GM18870 (cell line): ENCODE results near the gene KLF15.
"Not testable (repeated sequence)": the region's sequence is repeated elsewhere in the genome, so short reads cannot be mapped to it uniquely, and the experiment has no call there.

Experiments used
- ATAC-seq: cut with Tn5 transposase; IDR thresholded peaks from one replicate; pipeline ENCODE4 v1.9.1; 2021; ENCODE audit warnings: moderate library complexity; ENCODE audit not compliant: unreplicated experiment

The KLF15 gene

DNA sequence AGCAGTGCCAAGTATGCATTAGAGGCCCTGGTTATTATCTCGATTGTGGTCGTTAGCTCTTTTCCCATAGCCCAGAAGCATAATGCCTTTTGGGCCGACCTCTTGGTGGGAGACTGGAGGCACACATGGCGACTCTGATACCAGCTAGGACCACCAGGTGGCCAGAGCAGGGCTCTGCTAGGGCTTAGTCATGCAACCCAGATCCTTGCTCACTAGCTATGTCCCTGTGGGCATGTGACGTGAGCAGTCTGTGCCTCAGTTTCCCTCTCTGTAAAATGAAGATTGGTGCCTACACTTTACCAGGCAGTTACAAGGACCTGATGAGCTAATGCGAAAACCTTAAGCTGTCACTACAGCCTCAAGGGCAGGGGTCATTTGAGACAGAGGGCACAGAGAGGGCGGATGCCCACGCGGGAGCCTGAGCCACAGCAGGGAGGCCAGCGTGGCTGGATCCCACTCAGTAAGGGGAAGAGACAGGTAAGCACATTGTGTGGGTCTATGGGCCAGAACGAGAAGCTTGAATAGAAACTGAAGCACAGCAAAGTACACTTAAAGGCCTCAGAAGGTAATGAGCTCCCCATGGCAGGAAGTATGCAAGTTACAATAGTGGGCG lies 8.8 kb downstream of the KLF15 start:
- ATAC-seq: no peak

DNA sequence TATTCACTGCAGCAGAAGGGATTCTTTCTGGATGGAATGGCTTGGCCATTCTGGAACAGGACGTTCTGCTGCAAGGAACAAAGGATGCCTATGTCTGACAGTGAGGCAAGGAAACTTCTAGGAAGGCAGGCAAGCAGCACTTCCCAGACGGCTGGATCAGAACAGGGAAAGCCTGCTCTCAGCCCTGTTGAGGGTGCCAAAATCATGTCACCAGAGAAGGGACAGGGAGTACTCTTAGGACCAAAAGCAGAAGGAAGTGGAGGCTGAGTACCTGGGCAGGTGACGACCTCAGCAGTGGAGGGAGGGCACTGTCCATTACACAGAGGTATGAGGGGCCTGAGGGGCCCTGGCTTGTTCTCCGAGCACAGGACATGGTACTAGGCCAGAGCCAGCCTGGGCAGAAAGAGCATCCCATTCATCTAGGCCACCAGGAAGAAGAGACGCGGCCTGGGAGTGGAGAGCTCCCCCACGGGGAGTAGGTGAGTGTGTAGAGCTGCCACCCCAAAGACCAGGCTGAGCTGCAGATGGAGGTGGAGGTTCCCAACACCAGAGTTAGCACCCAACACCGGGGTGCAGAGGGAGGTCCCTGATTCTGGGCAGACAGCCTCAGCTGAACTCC lies 9.6 kb downstream of the KLF15 start:
- no peak for ATAC-seq

DNA sequence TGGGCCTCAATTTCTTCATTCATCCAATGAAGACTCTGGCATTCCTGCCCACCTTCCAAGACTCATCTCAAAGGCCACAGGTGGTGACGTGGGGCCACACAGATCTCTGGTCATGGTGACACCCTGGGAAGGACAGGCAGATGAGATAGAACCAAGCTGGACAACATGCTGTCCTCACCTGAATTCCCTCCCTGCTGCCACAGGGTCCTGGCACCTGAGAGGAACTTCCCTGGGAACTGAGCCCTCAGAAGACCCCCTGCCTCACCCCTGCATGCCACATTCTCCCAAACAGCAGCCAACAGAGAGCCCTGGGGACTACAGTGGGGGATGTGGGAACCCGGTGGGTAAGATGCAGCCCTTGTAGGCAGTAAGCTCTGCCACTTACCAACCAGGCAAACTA lies 10.7 kb downstream of the KLF15 start:
- ATAC-seq: no peak

DNA sequence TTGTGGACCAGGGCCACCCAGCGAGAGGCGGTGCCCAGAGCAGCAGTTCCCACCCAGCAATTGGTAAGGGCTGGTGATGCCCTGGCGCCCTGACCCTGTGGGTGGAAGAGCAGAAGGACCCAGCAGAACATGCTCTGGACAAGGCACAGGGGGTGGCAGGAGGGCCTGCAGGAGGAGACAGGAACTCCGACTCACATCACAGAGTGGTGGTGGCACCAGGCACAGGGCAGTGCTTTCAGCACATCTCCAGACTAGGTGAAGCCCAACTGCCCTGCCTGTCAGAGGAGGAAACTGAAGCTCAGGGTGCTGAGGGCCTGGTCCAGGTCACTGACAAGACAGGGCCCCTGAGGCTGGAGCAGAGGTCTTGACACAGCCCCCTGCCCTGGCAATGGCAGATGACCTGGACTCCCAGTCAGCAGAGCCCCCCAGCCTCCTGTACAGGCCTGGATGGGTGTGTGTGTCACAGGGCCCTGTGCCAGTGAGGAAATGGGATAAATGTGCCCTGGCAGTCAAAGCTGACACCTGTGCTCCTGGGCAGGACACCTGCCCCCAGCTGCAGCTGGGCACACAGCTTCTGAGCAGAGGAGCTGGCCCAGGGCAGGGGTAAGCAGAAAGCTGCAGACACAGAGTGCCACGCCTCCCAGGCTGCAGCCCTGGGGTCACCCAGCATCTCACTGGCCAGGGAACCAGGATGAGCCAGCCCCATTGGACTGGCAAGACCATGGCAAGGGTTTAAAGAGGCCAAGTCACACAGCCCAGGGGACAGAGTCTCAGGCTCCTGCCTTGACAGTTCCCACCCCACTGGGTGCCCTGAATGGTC lies 11.4 kb downstream of the KLF15 start:
- no peak for ATAC-seq

DNA sequence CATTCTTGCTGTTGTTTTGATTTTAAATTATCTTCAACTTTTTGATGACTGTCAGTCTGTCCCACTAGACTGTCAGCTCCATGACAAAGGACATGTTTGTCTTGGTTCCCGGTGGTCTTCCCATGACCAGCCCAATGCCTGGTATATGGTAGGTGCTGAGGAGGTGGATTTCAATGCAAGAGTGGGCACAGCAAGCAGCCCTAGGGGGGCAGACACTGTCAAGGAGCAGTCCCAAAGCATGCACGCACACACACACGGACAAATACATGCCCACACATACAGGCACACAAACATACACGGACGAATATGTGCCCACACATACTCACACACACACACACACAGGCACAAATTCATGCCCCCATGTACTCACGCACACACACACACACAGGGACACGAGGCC lies 12.0 kb downstream of the KLF15 start:
- no peak for ATAC-seq

DNA sequence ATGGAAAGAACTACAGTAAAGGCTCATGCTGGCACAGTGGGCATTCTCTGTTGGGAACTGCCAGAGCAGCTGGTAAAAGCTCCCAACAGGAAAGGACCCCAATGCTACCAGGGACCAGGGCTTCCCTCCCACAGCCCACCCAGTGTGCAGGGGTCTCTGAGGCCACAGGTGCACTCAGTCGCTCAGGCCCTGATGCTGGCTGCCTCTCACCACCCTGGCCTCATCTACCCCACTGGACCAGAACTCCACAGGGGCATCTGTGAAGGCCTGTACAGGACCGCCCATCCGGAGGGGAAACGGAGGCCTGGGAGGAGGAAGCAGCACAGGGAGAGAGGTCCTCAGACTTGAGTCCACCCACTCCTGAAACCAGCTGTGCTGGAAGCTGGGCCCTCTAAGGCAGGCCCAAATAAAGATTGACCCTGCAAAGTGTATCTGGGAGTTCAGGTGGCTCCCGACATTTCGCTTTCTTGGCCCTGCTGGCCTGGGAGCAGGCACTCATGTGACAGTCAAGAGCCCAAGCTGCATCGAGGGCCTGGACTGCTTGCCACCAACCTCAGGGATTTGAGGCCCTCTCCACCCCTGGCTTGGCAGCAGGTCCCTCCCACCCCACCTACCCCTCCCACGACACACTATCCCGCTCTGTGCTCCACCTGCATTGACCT lies 12.7 kb downstream of the KLF15 start:
- no peak for ATAC-seq

DNA sequence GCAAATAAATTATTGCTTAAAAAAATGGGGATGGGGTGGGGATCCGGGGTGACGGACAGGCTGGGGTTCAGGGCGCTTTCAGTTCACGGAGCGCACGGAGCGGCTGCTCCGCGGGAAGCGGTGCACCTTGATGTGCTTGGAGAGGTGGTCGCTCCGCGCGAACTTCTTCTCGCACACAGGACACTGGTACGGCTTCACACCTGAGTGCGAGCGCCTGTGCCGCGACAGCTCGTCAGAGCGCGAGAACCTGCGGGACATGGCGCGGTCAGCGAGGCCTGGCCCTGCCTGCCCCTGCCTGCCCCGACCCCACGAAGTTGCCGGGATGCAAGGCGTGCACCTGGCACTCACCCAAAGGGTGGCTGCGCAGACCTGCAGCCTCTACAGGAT lies 13.6 kb downstream of the KLF15 start:
- no peak for ATAC-seq

DNA sequence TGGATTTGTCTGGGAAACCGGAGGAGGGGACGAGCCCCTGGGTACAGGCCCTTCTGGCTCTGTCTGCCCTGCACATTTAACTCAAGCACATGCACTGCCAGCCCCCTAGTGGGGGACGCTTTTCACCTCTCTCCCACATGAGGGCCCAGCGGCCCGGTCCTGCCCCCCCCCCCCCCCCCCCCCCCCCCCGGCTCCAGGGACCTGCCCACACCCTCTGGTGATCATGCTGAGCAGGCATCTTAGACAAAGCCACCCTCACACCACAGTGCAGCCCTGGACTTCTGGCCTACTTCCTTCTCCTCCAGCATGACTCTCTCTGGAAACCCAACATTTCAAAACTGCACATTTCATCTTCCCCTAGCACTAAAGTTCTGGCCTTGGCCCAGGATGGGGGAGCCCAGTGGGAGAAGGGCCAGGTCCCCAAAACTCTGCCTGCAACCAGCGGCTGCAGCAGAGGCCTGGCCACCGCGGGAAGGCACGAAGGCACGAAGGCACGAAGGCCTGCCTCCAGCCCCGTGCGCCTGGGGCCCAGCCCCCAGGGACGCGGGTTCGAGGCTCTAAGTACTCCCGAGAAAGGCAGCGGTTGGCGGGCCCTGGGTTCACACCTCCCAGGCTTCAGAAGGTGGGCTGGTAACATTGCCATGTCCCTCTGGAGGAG lies 14.1 kb downstream of the KLF15 start:
- ATAC-seq: no peak

DNA sequence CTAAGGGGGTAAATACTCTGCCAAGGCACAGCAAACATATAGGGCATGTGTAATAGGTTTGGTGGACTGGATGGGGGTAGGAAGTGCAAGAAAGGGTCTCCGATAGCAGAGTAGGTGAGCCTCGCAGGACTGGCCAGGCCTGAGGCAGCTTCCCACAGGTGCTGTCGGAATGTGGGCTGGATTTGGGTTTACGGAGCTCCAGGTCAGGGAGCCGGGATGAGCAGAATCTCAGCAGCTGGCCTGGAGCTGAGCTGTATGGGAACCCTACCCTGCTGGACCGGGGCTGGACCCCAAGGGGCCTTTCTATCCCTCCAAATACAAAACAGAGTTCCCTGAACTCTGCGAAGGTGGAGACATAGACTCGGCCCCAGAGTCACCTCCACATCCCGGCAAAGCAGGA lies 15.0 kb downstream of the KLF15 start:
- no peak for ATAC-seq

DNA sequence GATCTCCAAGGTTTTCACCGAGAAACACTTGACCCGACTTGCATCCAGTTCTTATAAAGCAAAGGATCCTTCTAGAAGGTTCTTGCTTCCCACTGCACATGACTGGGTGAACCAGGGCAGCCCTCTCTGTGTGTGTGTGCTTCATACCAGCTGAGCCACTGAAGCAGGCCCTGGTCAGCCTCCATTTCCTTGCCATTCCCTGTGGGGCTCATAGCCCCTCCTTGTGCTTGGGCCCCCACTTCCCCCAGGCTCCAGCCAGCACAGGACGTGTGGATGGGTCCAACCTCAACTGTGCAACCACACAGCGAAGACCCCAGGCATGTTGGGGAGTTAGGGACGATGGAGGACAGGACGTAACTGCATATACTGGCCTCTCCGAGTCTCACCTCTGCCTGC lies 15.5 kb downstream of the KLF15 start:
- ATAC-seq: no peak

DNA sequence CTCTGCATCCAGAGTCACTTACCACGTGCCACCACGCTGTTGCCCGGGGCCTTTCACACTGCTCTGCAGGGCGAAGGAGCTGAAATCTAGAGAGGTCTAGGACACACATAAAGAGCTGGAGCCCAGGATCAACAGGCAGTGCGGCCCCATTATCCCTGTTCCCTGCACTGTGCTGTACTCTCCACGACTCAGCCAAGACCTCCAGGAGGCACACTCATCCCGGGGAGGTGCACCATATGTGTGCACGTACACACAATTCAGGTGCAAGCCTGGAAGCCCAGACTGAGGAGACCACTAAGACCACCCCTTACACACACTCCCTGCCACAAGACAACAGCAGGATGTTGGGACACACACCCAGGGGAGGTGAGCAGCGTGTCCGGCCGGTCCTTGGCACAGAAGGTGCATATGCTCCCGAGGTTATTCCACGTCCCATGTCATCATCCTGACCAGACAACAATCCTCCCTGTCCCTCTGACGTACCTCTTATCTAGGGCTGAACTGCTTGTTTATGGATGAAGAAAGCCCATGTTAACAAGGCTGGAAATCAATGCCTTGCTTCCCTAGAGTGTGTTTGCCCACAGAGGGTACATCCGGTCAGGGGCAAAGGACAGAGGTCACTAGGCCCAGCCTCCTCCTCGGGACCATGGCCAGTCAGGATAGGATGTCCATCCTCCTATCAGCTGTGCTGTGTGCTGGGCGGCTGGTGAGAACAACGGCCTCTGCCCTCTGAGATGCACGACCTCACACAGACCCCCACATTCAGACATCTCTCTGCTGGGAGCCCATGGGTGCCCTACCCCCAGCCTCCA lies 16.1 kb downstream of the KLF15 start:
- no peak for ATAC-seq

DNA sequence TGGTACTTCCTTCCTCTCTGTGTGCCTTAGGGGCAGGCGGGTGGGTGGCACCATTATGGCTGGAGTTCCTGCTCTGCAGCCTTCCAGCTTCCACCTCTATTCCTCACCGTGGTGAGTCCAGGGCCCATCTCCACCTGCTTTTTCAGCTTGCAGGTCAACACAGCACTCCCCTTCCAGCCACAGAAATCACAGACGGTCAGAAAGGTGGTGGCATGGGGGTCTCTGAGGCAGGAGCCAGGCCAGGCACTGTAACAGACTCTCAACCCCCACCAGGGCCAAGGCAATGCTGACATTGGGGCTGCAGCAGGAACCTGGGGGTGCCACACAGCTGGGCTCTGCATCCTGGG lies 16.6 kb downstream of the KLF15 start:
- no peak for ATAC-seq

DNA sequence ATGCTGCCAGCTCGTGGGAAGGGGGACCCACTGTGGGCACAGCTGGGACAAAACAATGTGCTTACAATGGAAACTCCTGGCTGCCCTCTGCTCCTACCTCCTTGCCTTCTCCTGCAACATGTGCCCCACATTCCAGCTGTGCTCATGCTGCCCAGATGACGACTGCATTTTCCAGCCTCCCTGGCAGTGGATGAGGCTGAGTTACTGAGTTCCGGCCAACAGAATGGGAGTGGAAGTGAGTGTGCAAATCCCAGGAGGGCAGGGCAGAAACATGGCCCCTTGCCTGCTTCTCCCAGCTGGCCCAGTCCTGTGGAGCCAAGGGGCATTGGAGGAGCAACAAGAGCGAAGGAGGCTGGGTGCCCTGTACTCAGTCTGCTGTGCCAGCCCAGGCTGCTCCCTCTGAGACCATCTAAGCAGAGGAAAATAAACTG lies 17.1 kb downstream of the KLF15 start:
- ATAC-seq: no peak

DNA sequence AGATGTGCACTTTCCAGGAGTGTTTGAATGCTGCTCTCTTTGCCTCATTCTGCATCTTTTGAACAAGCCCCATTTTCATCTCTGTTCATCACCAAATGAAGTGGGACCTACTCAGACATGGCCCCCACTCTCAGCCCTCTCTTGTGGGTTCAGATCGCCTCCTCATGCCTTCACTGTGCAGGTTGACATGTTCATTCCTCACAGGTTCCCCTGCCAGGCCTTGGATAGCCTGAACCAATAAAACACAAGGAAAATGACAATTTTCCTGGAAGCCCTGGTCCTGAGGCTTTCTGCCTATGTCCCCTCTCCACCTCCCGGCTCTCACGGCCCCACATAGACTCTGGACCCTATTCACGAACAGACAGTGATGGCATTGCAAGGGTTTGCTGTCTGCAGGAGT lies 17.7 kb downstream of the KLF15 start:
- ATAC-seq: no peak

DNA sequence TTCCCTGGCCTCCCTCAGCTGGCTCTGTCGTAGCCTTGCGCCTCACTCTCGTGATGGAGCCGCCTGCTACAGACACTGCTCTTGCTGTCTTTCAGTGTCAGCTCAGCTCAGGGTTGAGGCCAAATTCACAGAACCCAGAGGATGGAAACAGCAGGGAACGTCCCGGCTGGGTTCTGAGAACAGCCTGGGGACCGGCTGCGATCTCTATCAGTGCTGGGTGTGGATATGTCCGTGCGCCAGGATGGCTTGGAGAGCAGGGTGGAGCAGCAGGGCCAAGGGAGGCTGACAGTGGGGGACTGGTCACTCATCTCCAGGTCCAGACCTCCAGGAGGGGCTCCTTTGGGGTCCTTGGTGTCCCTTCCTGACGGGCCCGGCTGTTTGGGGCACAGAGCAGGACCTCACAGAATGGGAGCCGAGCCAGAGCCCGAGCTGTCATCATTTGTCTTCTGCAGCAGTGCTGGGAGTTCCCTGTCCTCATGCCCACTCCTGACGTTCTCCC lies 18.4 kb downstream of the KLF15 start:
- ATAC-seq: no peak

DNA sequence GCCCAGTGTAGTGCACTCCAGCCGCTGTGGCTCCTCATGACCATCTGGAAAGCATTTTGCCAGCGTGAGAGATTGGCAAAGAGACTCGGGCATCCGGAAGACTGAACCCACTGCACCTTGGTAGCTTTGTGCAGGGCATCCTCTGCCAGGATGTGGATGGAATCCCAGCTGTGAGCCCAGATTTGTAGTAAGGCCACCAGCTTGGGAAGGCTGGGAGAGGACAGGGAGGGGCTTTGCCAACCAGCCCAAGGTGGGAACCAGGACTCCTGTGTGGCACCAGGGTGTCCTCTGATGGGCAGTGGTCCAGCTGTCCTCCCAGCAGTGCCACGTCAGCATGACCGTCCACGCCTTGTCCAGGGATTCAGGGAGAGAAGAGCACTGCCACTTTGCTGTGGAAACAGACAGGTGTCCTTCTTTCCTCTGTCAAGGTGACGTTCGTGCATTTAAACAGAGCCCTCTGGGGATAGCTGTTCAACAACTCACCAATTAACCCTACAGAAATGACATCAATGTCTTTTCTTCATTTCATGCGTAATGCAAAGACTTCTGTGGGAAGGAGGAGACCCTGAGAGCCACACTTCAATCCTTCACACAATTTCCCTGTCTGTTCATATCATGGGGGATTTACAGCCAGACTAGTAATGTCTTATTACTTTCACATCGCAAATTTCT lies 19.1 kb downstream of the KLF15 start:
- ATAC-seq: no peak

DNA sequence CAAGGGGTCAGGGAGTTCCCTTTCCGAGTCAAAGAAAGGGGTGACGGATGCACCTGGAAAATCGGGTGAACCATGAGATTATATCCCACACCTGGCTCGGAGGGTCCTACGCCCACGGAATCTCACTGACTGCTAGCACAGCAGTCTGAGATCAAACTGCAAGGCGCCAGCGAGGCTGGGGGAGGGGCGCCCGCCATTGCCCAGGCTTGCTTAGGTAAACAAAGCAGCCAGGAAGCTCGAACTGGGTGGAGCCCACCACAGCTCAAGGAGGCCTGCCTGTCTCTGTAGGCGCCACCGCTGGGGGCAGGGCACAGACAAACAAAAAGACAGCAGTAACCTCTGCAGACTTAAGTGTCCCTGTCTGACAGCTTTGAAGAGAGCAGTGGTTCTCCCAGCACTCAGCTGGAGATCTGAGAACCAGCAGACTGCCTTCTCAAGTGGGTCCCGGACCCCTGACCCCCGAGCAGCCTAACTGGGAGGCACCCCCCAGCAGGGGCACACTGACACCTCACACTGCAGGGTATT lies 25.3 kb downstream of the KLF15 start:
- not testable (repeated sequence) for ATAC-seq

DNA sequence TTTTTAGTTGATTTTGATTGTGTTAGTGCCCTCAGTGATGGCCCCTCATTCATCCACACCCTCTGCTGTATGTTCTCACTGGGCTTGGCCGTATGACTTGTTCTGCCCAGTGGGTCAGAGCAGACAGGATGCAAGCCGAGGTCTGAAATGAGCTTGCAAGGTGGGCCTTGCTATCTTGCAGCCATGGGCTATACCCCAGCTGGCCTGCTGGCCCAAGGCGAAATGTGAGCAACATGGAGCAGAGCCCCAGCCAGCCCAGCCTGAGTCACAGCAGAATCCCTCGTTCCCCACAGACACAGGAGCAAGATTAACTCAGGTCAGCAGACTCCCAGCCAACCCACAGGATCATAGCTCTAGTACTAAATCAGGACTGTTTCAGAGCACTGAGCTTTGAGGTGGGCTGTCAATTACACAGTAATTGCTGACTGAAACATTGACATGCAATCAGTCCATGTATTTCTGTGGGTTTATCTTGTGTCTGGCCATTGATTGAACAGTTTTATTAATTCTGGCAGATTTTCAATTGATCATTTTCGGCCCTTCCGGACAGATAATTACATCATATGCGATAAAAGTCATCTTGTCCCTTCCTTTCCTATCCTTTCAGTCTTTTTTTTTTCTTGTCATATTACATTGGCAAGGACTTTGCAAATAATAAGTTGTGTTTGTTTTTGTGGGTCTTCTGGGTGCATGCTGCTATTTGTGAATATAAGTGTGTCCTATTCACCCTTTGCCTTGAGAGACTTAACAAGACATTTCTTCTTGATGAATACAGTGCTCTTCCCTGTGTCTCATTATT lies 27.1 kb downstream of the KLF15 start:
- ATAC-seq: no peak

DNA sequence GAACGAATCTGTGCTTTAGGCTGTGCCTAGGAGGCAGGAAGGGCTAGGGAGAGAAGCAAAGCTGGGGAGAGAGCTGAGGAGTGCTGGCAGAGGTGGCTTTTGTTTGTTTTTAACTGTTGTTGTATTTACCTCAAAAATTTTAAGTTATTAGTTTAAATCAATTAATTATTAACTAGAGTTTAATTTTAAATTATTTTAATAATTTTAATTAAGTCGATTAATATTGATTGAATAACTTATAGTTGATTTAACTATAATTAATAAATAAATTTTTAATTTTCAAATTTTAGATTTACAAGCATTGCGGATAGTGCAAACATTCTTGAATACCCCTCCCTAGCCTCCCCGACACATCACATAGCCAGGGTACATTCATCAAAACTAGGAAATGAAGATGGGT lies 30.6 kb downstream of the KLF15 start:
- ATAC-seq: no peak
